GM12892 (cell line): Measurements from ENCODE around the gene LAMB3.

Experiments
- POLR2AphosphoS5 ChIP-seq: IDR thresholded peaks from 2 replicates; pipeline ENCODE4 v1.6.1; 2011; ENCODE audit warnings: low read depth, low read length, control low read depth
- TAF1 ChIP-seq: IDR thresholded peaks from 2 replicates; pipeline ENCODE4 v1.6.1; 2011; ENCODE audit warnings: low read depth, mild to moderate bottlenecking, control low read depth, low read length, borderline replicate concordance

- TF ChIP-seq TAF1 = no peak
- TF ChIP-seq POLR2AphosphoS5 = no peak
These were observed 5.1 kb downstream of the LAMB3 start for GRCh38 chr1:209647156-209647555.
